GM12875 (cell line): ENCODE results near the gene SH3BP4.

Source experiments
- H3K4me3 ChIP-seq: one replicate; pipeline ENCODE4 v1.5.1; 2011; ENCODE audit warnings: low read depth, low read length, control low read depth
- TF ChIP-seq, protein P1 (sequence below): IDR thresholded peaks from 2 replicates; pipeline ENCODE4 v1.5.1; 2011; ENCODE audit warnings: low read depth, mild to moderate bottlenecking, control low read depth, inconsistent platforms, low read length, moderate library complexity, borderline replicate concordance; ENCODE audit not compliant: insufficient read depth

Gene SH3BP4

DNA sequence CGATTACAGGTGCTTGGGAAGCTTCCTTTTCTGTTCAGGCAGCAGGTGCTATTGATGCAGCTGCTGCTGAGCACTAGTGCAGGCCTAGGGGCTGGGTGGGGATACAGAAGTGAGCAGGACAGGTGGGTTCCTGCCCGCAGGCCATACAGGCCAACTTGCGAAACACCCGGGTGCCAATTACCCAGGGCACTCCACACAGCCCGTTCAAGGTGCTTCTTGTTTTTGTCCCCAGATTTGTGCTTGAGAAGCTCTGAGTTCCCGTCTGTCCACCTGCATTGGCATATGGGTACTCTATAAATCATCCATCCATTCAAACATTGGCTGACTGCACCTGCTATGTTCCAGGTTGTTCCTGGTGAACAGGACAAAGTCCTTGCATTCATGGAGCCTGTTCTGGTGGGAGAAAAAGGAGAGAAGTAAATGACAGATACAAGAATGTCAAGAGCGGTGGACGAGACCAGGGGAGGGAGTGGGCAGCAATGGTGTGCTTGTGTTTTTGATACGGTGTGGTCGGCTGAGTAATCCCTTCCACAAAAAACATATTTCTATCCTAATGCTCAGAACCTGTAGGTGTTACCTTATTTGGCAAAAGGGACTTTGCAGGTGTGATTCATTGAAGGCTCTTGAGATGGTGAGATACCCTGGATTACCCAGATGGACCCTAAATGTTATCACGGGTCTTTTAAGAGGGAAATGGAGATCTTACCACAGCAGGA lies 31.4 kb downstream of the SH3BP4 start:
- no peak overlapping the region for H3K4me3 ChIP-seq
- TF ChIP-seq, protein P1, sequence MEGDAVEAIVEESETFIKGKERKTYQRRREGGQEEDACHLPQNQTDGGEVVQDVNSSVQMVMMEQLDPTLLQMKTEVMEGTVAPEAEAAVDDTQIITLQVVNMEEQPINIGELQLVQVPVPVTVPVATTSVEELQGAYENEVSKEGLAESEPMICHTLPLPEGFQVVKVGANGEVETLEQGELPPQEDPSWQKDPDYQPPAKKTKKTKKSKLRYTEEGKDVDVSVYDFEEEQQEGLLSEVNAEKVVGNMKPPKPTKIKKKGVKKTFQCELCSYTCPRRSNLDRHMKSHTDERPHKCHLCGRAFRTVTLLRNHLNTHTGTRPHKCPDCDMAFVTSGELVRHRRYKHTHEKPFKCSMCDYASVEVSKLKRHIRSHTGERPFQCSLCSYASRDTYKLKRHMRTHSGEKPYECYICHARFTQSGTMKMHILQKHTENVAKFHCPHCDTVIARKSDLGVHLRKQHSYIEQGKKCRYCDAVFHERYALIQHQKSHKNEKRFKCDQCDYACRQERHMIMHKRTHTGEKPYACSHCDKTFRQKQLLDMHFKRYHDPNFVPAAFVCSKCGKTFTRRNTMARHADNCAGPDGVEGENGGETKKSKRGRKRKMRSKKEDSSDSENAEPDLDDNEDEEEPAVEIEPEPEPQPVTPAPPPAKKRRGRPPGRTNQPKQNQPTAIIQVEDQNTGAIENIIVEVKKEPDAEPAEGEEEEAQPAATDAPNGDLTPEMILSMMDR = no peak

DNA sequence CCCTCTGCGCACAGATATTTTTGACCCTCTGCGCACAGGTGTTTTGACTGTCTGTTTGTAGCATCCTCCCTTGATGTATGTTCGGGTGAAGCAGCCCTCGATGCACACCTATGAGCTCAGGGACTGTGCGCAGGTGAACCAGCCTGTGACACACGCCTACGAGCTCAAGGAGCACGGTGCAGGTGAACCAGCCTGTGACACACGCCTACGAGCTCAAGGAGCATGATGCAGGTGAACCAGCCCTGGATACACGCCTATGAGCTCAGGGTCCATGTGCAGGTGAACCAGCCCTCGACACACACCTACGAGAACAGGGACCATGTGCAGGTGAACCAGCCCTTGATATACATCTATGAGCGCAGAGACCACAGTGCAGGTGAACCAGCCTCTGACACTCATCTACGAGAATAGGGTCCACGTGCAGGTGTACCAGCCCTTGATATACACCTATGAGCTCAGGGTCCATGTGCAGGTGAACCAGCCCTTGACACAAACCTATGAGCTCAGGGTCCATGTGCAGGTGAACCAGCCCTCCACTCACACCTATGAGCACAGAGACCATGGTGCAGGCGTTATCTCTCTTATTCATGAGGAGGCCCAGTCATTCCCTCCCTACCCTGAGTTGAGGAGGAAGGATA lies 33.9 kb downstream of the SH3BP4 start:
- TF ChIP-seq, protein P1 = no peak
- no peak overlapping the region for H3K4me3 ChIP-seq

DNA sequence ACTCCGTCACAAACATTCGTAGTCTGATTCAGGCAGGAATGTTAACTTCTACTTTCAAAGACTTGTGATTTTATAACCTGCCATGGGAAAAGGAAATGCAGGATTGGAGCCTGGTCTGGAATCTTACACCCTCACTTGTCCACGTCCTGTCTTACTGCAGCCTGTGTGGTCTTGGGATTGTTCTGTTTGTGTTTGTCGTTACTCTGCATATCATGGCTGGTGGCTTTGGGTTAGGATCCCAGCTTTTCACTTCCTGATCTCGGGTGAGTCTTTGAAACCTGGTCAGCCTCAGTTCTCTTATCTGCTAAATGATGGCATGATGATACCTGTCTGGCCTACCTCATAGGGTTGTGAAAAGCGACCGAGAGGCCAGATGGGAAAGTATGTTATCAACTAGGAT lies 34.6 kb downstream of the SH3BP4 start:
- H3K4me3 ChIP-seq = no peak overlapping the region
- TF ChIP-seq, protein P1 = no peak

DNA sequence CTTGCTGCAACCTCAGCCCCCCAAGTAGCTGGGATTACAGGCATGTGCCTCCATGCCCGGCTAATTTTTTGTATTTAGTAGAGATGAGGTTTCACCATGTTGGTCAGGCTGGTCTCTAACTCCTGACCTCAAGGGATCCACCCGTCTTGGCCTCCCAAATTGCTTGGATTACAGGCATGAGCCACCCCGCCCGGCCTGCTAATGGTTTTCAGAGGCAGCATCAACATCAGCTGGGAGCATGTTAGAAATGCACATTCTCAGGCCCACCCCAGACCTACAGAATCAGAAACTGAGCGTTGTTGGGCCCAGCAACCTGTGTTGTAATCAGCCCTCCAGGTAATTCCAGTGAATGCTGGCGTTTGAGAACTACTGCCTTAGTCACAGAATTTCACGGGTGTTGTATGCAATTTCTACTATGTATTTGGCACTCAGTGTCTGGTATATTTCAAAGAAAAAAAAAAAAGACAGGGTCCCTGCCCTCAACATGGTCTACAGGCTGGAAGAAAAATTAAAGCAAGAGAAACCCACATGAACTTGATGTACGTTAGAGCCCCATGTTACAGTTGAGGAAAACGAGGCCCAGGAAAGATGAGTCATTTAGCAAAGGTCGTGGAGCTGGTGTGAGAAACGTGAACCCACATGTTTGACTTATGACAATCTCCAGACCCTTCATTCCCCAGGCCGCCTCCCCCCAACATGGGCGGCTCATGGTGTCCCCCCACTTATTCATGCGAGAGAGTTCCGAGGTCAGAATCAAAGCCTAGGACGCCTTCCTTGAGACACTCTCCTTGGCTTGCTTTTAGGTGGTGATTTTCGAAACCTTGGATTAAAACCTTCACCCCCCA lies 35.3 kb downstream of the SH3BP4 start:
- H3K4me3 ChIP-seq = no peak overlapping the region
- TF ChIP-seq, protein P1 = no peak

DNA sequence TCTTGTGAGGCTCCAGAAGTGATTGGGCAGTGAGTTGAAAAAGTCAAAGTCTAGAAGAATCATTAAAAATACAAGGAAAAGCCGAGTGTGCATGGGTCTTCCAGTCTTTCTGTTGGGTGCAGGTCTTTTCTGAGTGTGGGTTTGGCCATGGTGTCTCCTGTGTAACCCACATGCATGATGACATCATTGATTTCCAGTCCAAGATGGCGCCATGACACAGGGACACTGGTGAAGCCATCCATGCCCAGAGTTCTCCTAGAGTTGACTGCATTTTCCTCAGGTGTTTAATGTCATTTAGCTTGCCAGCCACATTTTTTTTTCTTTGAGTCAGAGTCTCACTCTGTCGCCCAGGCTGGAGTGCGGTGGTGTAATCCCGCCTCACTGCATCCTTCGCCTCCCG lies 35.9 kb downstream of the SH3BP4 start:
- TF ChIP-seq, protein P1 = no peak
- no peak overlapping the region for H3K4me3 ChIP-seq

DNA sequence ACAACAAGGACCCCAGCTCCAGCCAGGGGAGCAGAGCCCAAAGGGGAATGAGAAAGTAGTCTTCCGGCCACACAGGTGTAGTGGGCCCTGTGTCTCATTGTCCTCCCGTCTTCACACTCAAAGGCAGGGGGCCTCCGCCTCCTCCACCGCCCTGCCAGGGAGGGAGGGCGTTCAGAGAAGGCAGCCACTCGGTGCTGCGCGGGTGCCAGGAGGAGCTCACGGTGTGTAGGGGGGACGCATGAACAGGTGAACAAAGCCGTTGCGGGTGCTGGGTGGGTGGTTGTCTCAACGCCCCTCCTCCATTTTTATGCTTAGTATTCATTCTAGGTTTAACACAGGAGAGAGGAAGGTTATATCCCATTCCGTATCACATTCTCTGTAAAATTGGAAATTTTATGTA lies 36.7 kb downstream of the SH3BP4 start:
- TF ChIP-seq, protein P1 = no peak
- no peak overlapping the region for H3K4me3 ChIP-seq
